Fibroblast of the aortic adventitia (primary cell): Measurements from ENCODE around the gene IRX3. TPM values are rescaled to one million over a fixed set of nuclear protein-coding genes. Genes with fewer than 3 reads are reported as not detected.

Experiments
- DNase-seq: peaks from one replicate; pipeline ENCODE4 v3.0.0-alpha.2; 2010; ENCODE audit warnings: low read depth
- H3K4me3 ChIP-seq: 2 replicates; pipeline ENCODE4 v1.5.1; 2011; ENCODE audit warnings: low read depth, mild to moderate bottlenecking, control low read depth, low read length, moderate library complexity
- total RNA-seq: library from RNA; depleted of rRNA; stranded (reverse); fragments of >200 nt; gene quantifications from 2 replicates; pipeline ENCODE4 v1.2.3, GENCODE V29; 2012; ENCODE audit warnings: low replicate concordance
- TF ChIP-seq, protein P1 (sequence below): IDR thresholded peaks from 2 replicates; pipeline ENCODE4 v1.5.1; 2011; ENCODE audit warnings: mild to moderate bottlenecking, low read length, control low read depth, inconsistent platforms; ENCODE audit not compliant: insufficient read depth

Gene IRX3
- total RNA-seq, 1 donor: 0.09 TPM

DNA sequence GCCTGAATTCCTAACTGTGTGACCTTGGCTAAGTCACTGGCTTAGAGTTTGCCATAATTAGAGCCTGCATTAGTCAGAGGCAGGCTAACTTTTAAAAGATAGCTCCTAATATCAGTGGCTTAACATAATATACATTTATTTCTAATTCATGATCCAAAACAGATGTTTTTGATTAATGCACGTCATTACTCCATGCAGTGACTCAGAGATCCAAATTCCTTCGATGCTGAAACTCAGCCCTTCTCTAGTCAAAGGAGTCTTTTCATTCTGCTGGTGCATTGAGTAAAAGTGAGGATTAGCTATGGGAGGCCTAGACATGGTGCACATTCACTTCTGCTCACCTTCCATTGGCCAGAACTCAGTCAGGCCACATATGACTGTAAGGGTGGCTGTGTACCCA, 49.8 kb downstream of the IRX3 start:
- H3K4me3 ChIP-seq: no peak overlapping the region
- TF ChIP-seq, protein P1, sequence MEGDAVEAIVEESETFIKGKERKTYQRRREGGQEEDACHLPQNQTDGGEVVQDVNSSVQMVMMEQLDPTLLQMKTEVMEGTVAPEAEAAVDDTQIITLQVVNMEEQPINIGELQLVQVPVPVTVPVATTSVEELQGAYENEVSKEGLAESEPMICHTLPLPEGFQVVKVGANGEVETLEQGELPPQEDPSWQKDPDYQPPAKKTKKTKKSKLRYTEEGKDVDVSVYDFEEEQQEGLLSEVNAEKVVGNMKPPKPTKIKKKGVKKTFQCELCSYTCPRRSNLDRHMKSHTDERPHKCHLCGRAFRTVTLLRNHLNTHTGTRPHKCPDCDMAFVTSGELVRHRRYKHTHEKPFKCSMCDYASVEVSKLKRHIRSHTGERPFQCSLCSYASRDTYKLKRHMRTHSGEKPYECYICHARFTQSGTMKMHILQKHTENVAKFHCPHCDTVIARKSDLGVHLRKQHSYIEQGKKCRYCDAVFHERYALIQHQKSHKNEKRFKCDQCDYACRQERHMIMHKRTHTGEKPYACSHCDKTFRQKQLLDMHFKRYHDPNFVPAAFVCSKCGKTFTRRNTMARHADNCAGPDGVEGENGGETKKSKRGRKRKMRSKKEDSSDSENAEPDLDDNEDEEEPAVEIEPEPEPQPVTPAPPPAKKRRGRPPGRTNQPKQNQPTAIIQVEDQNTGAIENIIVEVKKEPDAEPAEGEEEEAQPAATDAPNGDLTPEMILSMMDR: no peak
- peak; percentile 82 for DNase-seq

DNA sequence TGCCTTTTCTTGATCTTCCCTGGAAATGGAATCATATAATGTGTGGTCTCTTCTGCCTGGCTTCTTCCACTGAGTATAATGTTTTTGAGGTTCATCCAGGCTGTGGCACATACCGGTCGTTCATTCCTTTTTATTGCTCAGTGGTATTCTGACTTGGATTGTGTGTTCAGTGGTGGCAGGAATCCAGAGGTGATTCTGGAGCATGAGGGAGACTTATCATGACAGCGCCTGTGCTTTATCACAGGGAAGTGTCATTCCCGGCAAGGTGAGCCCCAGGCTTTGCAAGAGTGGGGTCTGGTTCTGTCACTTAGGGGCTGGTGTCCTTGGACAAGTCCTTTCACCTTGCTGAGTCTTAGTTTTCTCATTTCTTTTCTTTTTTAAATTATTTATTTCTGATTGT, 53.0 kb downstream of the IRX3 start:
- no peak overlapping the region for H3K4me3 ChIP-seq
- TF ChIP-seq, protein P1: no peak
- DNase-seq: peak; percentile 10
